ENCODE data around the gene CLSTN2.

The CLSTN2 gene

GRCh38 chr3:140093742-140094141 lies 158.8 kb downstream of the CLSTN2 start:
- ChIA-PET POLR2A (interaction anchor here (1.2 kb wide), 1 partner anchor 23 kb away, joined by 3 read pairs; no protein-coding TSS in a partner anchor), CTCF (interaction anchor here (0.5 to 1.4 kb wide), 5 partner anchors 14 to 841 kb away, joined by 3 to 4 read pairs (median 3); no protein-coding TSS in a partner anchor)
- Histone ChIP-seq H3K4me3 (ENCODE audit: low read depth, low read length) (no peak overlapping the region), H3K4me1 (ENCODE audit: control insufficient read depth, insufficient read depth, low read length) (peaks cover 6% of the 10 kb centered on the region; the same call in 1 of the 2 replicates), H3K9me3 (ENCODE audit: control insufficient read depth, insufficient read depth, low read depth, low read length) (no peaks in the 10 kb centered on the region), H3K36me3 (ENCODE audit: control insufficient read depth in 2 of 2, insufficient read depth in 1 of 2, low read length in 2 of 2) (no peaks in the 10 kb centered on the region), H3K27ac (ENCODE audit: extremely low read depth, low read depth, low read length) (no peak overlapping the region)
- TF ChIP-seq ZBTB49 (tag by site-specific recombination; IDR thresholded peaks at IDR 0.05; ENCODE audit: low read depth) (no peak), ZNF366 (tag by site-specific recombination; conservative IDR thresholded peaks at IDR 0.05) (0 out of 2 replicates have a peak, but pooled peaks have one; percentile 15), ZBTB21 (tag by site-specific recombination; IDR thresholded peaks at IDR 0.05) (no peak), PRDM10 (tag by site-specific recombination; IDR thresholded peaks at IDR 0.05) (peak; percentile 42; the same call in 1 of the 2 replicates)
- TF ChIP-seq, protein P1, sequence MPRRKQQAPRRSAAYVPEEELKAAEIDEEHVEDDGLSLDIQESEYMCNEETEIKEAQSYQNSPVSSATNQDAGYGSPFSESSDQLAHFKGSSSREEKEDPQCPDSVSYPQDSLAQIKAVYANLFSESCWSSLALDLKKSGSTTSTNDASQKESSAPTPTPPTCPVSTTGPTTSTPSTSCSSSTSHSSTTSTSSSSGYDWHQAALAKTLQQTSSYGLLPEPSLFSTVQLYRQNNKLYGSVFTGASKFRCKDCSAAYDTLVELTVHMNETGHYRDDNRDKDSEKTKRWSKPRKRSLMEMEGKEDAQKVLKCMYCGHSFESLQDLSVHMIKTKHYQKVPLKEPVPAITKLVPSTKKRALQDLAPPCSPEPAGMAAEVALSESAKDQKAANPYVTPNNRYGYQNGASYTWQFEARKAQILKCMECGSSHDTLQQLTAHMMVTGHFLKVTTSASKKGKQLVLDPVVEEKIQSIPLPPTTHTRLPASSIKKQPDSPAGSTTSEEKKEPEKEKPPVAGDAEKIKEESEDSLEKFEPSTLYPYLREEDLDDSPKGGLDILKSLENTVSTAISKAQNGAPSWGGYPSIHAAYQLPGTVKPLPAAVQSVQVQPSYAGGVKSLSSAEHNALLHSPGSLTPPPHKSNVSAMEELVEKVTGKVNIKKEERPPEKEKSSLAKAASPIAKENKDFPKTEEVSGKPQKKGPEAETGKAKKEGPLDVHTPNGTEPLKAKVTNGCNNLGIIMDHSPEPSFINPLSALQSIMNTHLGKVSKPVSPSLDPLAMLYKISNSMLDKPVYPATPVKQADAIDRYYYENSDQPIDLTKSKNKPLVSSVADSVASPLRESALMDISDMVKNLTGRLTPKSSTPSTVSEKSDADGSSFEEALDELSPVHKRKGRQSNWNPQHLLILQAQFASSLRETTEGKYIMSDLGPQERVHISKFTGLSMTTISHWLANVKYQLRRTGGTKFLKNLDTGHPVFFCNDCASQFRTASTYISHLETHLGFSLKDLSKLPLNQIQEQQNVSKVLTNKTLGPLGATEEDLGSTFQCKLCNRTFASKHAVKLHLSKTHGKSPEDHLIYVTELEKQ (tag by site-specific recombination; IDR thresholded peaks at IDR 0.05; ENCODE audit: borderline replicate concordance) = no peak
- TF ChIP-seq, protein P2, sequence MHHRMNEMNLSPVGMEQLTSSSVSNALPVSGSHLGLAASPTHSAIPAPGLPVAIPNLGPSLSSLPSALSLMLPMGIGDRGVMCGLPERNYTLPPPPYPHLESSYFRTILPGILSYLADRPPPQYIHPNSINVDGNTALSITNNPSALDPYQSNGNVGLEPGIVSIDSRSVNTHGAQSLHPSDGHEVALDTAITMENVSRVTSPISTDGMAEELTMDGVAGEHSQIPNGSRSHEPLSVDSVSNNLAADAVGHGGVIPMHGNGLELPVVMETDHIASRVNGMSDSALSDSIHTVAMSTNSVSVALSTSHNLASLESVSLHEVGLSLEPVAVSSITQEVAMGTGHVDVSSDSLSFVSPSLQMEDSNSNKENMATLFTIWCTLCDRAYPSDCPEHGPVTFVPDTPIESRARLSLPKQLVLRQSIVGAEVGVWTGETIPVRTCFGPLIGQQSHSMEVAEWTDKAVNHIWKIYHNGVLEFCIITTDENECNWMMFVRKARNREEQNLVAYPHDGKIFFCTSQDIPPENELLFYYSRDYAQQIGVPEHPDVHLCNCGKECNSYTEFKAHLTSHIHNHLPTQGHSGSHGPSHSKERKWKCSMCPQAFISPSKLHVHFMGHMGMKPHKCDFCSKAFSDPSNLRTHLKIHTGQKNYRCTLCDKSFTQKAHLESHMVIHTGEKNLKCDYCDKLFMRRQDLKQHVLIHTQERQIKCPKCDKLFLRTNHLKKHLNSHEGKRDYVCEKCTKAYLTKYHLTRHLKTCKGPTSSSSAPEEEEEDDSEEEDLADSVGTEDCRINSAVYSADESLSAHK (tag by site-specific recombination; IDR thresholded peaks at IDR 0.05) = no peak
- TF ChIP-seq, protein P3, sequence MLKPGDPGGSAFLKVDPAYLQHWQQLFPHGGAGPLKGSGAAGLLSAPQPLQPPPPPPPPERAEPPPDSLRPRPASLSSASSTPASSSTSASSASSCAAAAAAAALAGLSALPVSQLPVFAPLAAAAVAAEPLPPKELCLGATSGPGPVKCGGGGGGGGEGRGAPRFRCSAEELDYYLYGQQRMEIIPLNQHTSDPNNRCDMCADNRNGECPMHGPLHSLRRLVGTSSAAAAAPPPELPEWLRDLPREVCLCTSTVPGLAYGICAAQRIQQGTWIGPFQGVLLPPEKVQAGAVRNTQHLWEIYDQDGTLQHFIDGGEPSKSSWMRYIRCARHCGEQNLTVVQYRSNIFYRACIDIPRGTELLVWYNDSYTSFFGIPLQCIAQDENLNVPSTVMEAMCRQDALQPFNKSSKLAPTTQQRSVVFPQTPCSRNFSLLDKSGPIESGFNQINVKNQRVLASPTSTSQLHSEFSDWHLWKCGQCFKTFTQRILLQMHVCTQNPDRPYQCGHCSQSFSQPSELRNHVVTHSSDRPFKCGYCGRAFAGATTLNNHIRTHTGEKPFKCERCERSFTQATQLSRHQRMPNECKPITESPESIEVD (tag by site-specific recombination; IDR thresholded peaks at IDR 0.05) = peak; percentile 83

DNA sequence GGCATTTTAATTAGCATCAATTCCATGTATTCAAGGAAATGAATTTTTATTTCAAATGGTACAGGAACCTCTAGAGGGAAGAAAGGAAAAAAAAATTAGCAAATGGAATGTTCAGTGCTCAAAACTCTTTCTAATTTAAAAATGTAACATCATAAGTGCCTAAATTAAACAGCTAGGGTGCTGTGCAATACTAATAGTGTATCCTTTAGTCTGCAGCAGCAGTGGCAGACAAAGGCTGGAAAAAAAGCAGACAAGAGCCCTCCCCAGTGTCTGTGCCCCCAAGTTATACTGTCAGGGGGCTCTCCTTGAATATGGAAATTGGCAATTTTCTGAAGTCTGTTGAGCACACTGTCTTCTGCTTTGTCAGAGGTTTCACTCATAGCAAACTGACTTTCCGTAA lies 159.5 kb downstream of the CLSTN2 start:
- ChIA-PET CTCF (interaction anchor here (0.5 to 0.7 kb wide), 4 partner anchors 40 to 840 kb away, joined by 3 to 4 read pairs (median 3); no protein-coding TSS in a partner anchor), POLR2A (interaction anchor here (1.2 kb wide), 1 partner anchor 23 kb away, joined by 3 read pairs; no protein-coding TSS in a partner anchor)
- Histone ChIP-seq H3K36me3 (ENCODE audit: control insufficient read depth in 2 of 2, insufficient read depth in 1 of 2, low read length in 2 of 2) (no peaks in the 10 kb centered on the region), H3K4me3 (ENCODE audit: low read depth, low read length) (no peak overlapping the region), H3K27ac (ENCODE audit: extremely low read depth, low read depth, low read length) (no peak overlapping the region), H3K4me1 (ENCODE audit: control insufficient read depth, insufficient read depth, low read length) (peaks cover 6% of the 10 kb centered on the region; the same call in 1 of the 2 replicates), H3K9me3 (ENCODE audit: control insufficient read depth, insufficient read depth, low read depth, low read length) (no peaks in the 10 kb centered on the region)
- TF ChIP-seq ZNF747 (tag by site-specific recombination; IDR thresholded peaks at IDR 0.05) (no peak), ZNF416 (tag by site-specific recombination; IDR thresholded peaks at IDR 0.05) (no peak), ZNF391 (tag by site-specific recombination; IDR thresholded peaks at IDR 0.05; ENCODE audit: borderline replicate concordance, low read depth) (no peak), ZNF19 (tag by site-specific recombination; IDR thresholded peaks at IDR 0.05; ENCODE audit: low read depth) (no peak), YY2 (tag by site-specific recombination; IDR thresholded peaks at IDR 0.05) (no peak), ZNF768 (tag by site-specific recombination; IDR thresholded peaks at IDR 0.05) (no peak), SP7 (tag by site-specific recombination; IDR thresholded peaks at IDR 0.05) (no peak)
- TF ChIP-seq, protein P2 (tag by site-specific recombination; IDR thresholded peaks at IDR 0.05) = no peak

Data from HEK293 (cell line).